ENCODE measurements around the gene AMPD2. TPM values are rescaled to one million over a fixed set of nuclear protein-coding genes. Genes with fewer than 3 reads are reported as not detected.

AMPD2 gene
- total and polyA plus RNA-seq, 10 donors: 25.2 to 193 (median 143) TPM

GRCh38 chr1:109616391-109616790 is 3.2 kb upstream of the AMPD2 start:
- Histone ChIP-seq H3K4me1 (peaks cover 7 to 86% (median 53%) of the 10 kb centered on the region in 6 donors), H3K4me3 (peak overlapping the region in 1 of 8 donors; percentile 73), H3K9me3 (no peaks in the 10 kb centered on the region), H3K27me3 (replicated peaks in 1 of 7) (no peaks in the 10 kb centered on the region), H3K36me3 (no peaks in the 10 kb centered on the region), H3K27ac (peak overlapping the region; percentile 35 to 98 (median 84))
- 38 to 71% (median 51%) methylated on average over 3 of the region's 3 CpGs for WGBS, 5 donors
- intact Hi-C loops (cut with DNase I; ENCODE audit: low total_unique reads): no loop called here
- TF ChIP-seq POLR2A (IDR thresholded peaks at IDR 0.05): no peak
- no peak for TF ChIP-seq CTCF (IDR thresholded peaks at IDR 0.05 in 8 of 11, conservative IDR thresholded peaks at IDR 0.05 in 3 of 11)
- TF ChIP-seq POLR2AphosphoS5 (IDR thresholded peaks at IDR 0.05): no peak
- DNase-seq: no peak

- DNase-seq: no peak
- WGBS, 5 donors: 48 to 83% (median 62%) methylated on average over 3 of the region's 3 CpGs
- H3K27ac ChIP-seq: peak overlapping the region in 7 of 8 donors; percentile 74 to 98 (median 86)
Observed at GRCh38 chr1:109617291-109617801, 2.3 kb upstream of the AMPD2 start.

GRCh38 chr1:109618661-109619575 is 719 bp upstream of the AMPD2 start:
- Histone ChIP-seq H3K36me3 (no peaks in the 10 kb centered on the region), H3K4me1 (peaks cover 29 to 99% (median 79%) of the 10 kb centered on the region in 6 donors), H3K4me3 (peak overlapping the region; percentile 66 to 84 (median 70)), H3K27ac (peak overlapping the region; percentile 69 to 98 (median 88)), H3K27me3 (replicated peaks in 1 of 7) (no peaks in the 10 kb centered on the region), H3K9me3 (no peaks in the 10 kb centered on the region)
- DNase-seq: no peak
- whole genome bisulfite sequencing, 5 donors: 35 to 48% (median 37%) methylated on average over 9 of the region's 9 CpGs
- intact Hi-C loops (cut with DNase I; ENCODE audit: low total_unique reads): no loop called here
- TF ChIP-seq POLR2AphosphoS5 (IDR thresholded peaks at IDR 0.05): no peak
- TF ChIP-seq CTCF (IDR thresholded peaks at IDR 0.05 in 8 of 11, conservative IDR thresholded peaks at IDR 0.05 in 3 of 11): no peak
- no peak for TF ChIP-seq POLR2A (IDR thresholded peaks at IDR 0.05)

More at GRCh38 chr1:109617291-109617801, 2.3 kb upstream of the AMPD2 start:
- H3K36me3 ChIP-seq: no peaks in the 10 kb centered on the region
- no peaks in the 10 kb centered on the region for H3K9me3 ChIP-seq
- intact Hi-C loops (cut with DNase I; ENCODE audit: low total_unique reads): no loop called here
- H3K4me1 ChIP-seq: peaks cover 17 to 94% (median 63%) of the 10 kb centered on the region in 6 donors
- H3K4me3 ChIP-seq: peak overlapping the region in 1 of 8 donors; percentile 73
- no peak for TF ChIP-seq CTCF (IDR thresholded peaks at IDR 0.05 in 8 of 11, conservative IDR thresholded peaks at IDR 0.05 in 3 of 11)
- peak in 1 of 3 donors; percentile 33 for TF ChIP-seq POLR2AphosphoS5 (IDR thresholded peaks at IDR 0.05)
- no peak for TF ChIP-seq POLR2A (IDR thresholded peaks at IDR 0.05)
- H3K27me3 ChIP-seq (replicated peaks in 1 of 7): no peaks in the 10 kb centered on the region

- Histone ChIP-seq H3K36me3 (peaks cover 0 to 6% (median 0%) of the 10 kb centered on the region in 6 donors), H3K27me3 (replicated peaks in 1 of 7) (no peaks in the 10 kb centered on the region), H3K4me1 (peaks cover 35 to 100% (median 84%) of the 10 kb centered on the region in 6 donors), H3K4me3 (peak overlapping the region; percentile 66 to 84 (median 70)), H3K9me3 (no peaks in the 10 kb centered on the region), H3K27ac (peak overlapping the region; percentile 66 to 98 (median 88))
- TF ChIP-seq CTCF (IDR thresholded peaks at IDR 0.05 in 8 of 11, conservative IDR thresholded peaks at IDR 0.05 in 3 of 11) (no peak), POLR2AphosphoS5 (IDR thresholded peaks at IDR 0.05) (no peak), POLR2A (IDR thresholded peaks at IDR 0.05) (no peak)
- intact Hi-C loops (cut with DNase I; ENCODE audit: low total_unique reads): no loop called here
- WGBS, 5 donors: 0 to 3% (median 0%) methylated on average over 8 to 9 of the region's 9 CpGs
- no peak for DNase-seq
Observed at GRCh38 chr1:109620401-109620791, 759 bp downstream of the AMPD2 start.

Measured in spleen (tissue), 11 donors.